Peyer's patch (tissue), 4 donors: ENCODE measurements around the gene PLIN1.

ENCODE experiments used
- CTCF ChIP-seq, 6 experiments: fragments of 450-650 bp in 4 of 6; fragments of 200-600 bp in 2 of 6; sonication (generic) in 1 of 6; IDR thresholded peaks; one replicate each; pipeline ENCODE4 v1.5.1; 2017 to 2019; ENCODE audit warnings: antibody characterized with exemption in 6 of 6, mild to moderate bottlenecking in 3 of 6, moderate library complexity in 1 of 6
- POLR2A ChIP-seq, 2 donors: fragments of 450-650 bp; IDR thresholded peaks; one replicate each; pipeline ENCODE4 v1.5.1; 2017; ENCODE audit warnings: antibody characterized with exemption in 2 of 2, mild to moderate bottlenecking in 2 of 2, moderate library complexity in 2 of 2

GRCh38 chr15:89640245-89640644 is 38.9 kb downstream of the PLIN1 start:
- TF ChIP-seq POLR2A (IDR thresholded peaks at IDR 0.05) (no peak), CTCF (IDR thresholded peaks at IDR 0.05) (no peak)
